Aorta (tissue), 5 donors: ENCODE data around the gene ARFGEF2. TPM values are rescaled to one million over a fixed set of nuclear protein-coding genes. Genes with fewer than 3 reads are reported as not detected.
"Not testable (repeated sequence)": the region's sequence is repeated elsewhere in the genome, so short reads cannot be mapped to it uniquely, and the experiment has no call there.

Experiments
- ATAC-seq: fragments of 200-7000 bp; cut with Tn5 transposase; one replicate; pipeline ENCODE4 v1.9.1; 2022; ENCODE audit warnings: moderate library complexity; ENCODE audit not compliant: low FRiP score
- DNase-seq, 2 donors: peaks; one replicate each; pipeline ENCODE4 v3.0.0-alpha.2; 2020
- H3K27ac ChIP-seq, 2 donors: one replicate each; pipeline ENCODE4 v1.5.1; 2013; ENCODE audit warnings: low read length in 2 of 2, mild to moderate bottlenecking in 2 of 2, moderate library complexity in 2 of 2, control low read depth in 1 of 2, inconsistent platforms in 1 of 2, low read depth in 1 of 2
- H3K27me3 ChIP-seq, 2 donors: one replicate each; pipeline ENCODE4 v1.6.1; 2013; ENCODE audit warnings: control low read depth in 1 of 2, low read length in 1 of 2, mild to moderate bottlenecking in 1 of 2, moderate library complexity in 1 of 2; ENCODE audit not compliant: insufficient read depth in 2 of 2, control insufficient read depth in 1 of 2
- H3K36me3 ChIP-seq, 2 donors: one replicate each; pipeline ENCODE4 v1.6.1; 2013; ENCODE audit warnings: control low read depth in 1 of 2, low read length in 1 of 2, mild to moderate bottlenecking in 1 of 2; ENCODE audit not compliant: insufficient read depth in 2 of 2, control insufficient read depth in 1 of 2
- H3K4me1 ChIP-seq, 2 donors: one replicate each; pipeline ENCODE4 v1.6.1; 2013; ENCODE audit warnings: low read length in 2 of 2, control low read depth in 1 of 2, mild to moderate bottlenecking in 1 of 2, moderate library complexity in 1 of 2; ENCODE audit not compliant: insufficient read depth in 2 of 2, control insufficient read depth in 1 of 2
- H3K4me3 ChIP-seq, 2 donors: one replicate each; pipeline ENCODE4 v1.5.1; 2013; ENCODE audit warnings: low read length in 2 of 2, control low read depth in 1 of 2, mild to moderate bottlenecking in 1 of 2
- H3K9me3 ChIP-seq: one replicate; pipeline ENCODE4 v1.6.1; 2013; ENCODE audit warnings: mild to moderate bottlenecking, low read length; ENCODE audit not compliant: control insufficient read depth
- WGBS, 2 donors: extraction: QIAGEN DNeasy Blood & Tissue Kit; methylation state at CpG; one replicate each; pipeline ENCODE4 v1.1.7; 2013; 5-methylcytosine and 5-hydroxymethylcytosine counted together
- intact Hi-C, 2 donors: fragments of 100-400 bp; cut with DNase I; formaldehyde crosslinking; loops; one replicate each; pipeline versions ENCODE4 v1.14.2 to v1.15.0; 2022
- polyA plus RNA-seq, 2 donors: library from polyadenylated mRNA; stranded (reverse); fragments of 200-250 nt; gene quantifications; one replicate each; pipeline ENCODE4 v1.2.3, GENCODE V29; 2013
- total RNA-seq, 2 donors: library from RNA; stranded (reverse); fragmentation: NEBNext Ultra II Directional; extraction: Animal tissue kit (Norgen Biotek cat#: 25700); gene quantifications; one replicate each; pipeline ENCODE4 v1.2.1, GENCODE V29; 2021
- donor health status: healthy with polysubstance abuse.
- donor health status: Bipolar disorder and iron deficiency.
- donor health status: DM: no; HTN: no; CAD: no.
- donor health status: DM: no; HTN: no; CAD: no.
- donor health status: DM: yes; HTN: yes; CAD: no.

ARFGEF2 gene
- total and polyA plus RNA-seq, 4 donors, result 5.8 to 30.2 (median 19.3) TPM

DNA sequence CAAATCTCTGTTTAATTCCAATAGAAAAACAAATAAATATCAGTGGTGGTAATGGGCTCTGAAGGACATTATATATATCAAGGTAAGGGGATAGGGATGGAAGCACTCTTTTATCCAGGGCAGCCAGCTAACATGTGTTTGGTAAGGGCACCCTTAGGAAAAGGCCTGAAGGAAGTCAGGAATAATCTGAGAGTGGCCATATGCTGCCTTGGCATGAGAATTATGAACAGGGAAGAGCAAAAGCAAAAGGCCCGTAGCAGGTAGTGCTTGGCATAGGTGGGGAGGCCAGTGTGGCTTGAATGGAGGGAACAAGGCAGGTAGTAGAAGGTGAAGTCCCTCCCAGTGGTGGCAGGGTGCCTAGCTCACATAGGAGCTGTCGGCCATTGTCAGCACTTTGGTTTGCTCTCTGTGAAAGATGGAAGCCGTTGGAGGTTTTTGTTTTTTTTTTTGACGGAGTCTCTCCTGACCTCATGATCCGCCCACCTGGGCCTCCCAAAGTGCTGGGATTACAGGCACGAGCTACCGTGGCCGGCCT lies 85.0 kb downstream of the ARFGEF2 start:
- H3K36me3 ChIP-seq, result peaks cover 8 to 10% of the 10 kb centered on the region in 2 donors
- no peak overlapping the region for H3K4me3 ChIP-seq
- no peak overlapping the region for H3K27ac ChIP-seq
- H3K9me3 ChIP-seq, result no peaks in the 10 kb centered on the region
- WGBS, 2 donors, result 89 to 90% methylated on average over 8 of the region's 8 CpGs
- H3K27me3 ChIP-seq, result no peaks in the 10 kb centered on the region
- no peak for ATAC-seq
- DNase-seq, result no peak
- intact Hi-C loops, result no loop called here
- no peaks in the 10 kb centered on the region for H3K4me1 ChIP-seq

DNA sequence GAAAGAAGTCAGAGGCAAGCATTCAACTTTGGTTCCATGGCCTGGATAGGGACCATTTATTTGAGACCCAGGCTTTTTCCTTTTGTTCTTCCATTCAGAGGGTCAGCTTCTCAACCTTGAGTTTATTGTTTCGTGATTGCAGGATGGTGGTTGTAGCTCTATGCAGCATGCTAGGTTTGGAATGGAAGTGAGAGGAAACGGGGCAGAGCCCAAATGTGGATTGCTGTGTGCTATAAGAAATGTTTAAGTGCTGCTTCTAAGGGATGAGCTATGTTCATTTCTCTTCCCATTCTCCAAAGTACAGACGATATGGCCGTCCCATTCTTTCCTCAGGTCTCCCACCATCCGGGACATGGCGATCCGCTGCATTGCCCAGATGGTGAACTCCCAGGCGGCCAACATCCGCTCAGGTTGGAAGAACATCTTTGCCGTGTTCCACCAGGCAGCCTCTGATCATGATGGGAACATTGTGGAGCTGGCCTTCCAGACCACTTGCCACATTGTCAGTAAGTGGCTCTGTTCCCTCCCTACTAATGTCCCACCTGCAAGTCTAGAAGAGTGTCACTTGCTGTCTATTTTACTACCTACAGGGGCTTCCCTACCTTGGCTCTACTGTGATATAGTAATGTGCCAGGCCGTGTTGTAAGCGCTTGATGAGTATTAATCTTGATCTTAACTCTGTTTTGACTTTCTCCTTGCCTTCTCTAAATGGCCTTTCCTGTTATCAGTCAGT lies 88.6 kb downstream of the ARFGEF2 start:
- Histone ChIP-seq H3K9me3 (no peaks in the 10 kb centered on the region), H3K4me1 (no peaks in the 10 kb centered on the region), H3K36me3 (peaks cover 4 to 12% of the 10 kb centered on the region in 2 donors), H3K27me3 (no peaks in the 10 kb centered on the region), H3K4me3 (no peak overlapping the region), H3K27ac (no peak overlapping the region)
- ATAC-seq (no peak), DNase-seq (no peak)
- WGBS, 2 donors, result 92 to 93% methylated on average over 12 of the region's 12 CpGs
- intact Hi-C loops, result no loop called here

DNA sequence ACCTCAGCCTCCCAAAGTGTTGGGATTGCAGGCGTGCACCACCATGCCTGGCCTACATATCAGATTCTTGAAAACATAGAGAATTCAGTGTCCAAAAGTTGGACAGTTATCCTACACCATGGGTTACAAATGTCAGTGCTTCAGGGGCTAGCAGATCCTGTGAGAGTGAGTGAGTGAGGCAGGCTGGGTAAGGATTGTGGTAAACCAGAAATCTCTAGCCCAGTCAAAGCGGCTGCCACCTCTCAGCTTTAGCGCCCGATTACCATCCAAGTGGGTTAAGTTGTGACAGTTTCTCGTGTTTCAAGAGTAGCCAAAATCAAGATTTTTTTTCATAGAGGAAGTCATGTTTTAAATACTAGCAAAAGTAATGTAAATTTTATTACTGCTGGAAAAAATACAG lies 102.7 kb downstream of the ARFGEF2 start:
- no peak for ATAC-seq
- Histone ChIP-seq H3K36me3 (peaks cover 3 to 11% of the 10 kb centered on the region in 2 donors), H3K4me1 (no peaks in the 10 kb centered on the region), H3K4me3 (no peak overlapping the region), H3K9me3 (no peaks in the 10 kb centered on the region), H3K27ac (no peak overlapping the region), H3K27me3 (no peaks in the 10 kb centered on the region)
- intact Hi-C loops, result no loop called here
- DNase-seq, result no peak
- 94% methylated on average over 5 of the region's 5 CpGs for WGBS, 2 donors

DNA sequence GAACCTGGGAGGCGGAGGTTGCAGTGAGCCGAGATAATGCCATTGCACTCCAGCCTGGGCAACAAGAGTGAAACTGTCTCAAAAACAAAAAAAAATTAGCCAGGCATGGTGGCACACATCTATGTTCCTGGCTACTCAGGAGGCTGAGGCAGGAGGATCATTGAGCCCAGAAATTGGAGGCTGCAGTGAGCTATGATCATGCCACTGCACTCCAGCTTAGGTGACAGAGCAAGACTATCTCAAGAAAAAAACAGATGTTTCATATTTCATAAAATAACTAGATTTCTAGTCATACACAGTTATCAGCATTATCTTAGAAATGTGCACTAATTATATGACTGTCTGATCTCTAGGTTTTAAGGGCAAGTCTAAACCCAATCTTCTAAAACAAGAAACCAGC lies 106.7 kb downstream of the ARFGEF2 start:
- intact Hi-C loops, H3K27me3 ChIP-seq, H3K9me3 ChIP-seq, H3K27ac ChIP-seq, ATAC-seq, H3K4me1 ChIP-seq, DNase-seq, H3K4me3 ChIP-seq: not testable (repeated sequence)
- peaks cover 3 to 11% of the 10 kb centered on the region in 2 donors for H3K36me3 ChIP-seq
- 96 to 97% methylated on average over 2 of the region's 2 CpGs for WGBS, 2 donors

DNA sequence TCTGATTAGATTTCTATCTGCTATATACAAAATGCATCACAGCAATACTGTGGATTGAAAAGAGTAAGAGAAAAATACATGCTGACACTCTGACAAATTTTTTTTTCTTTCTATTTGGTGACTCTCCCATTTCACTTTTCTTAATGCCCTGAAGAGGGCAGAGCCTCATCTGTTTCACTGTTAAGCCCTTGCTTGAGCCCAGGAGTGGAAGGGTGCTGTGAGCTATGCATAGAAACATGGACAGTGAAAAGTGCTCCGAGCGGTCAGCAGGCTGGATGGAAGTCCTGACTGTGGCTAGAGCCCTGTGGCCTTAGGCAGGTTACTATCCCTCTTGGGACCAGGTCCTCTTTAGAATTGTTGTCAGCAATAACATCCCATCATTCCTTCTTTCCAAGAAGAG lies 107.2 kb downstream of the ARFGEF2 start:
- Histone ChIP-seq H3K36me3 (peaks cover 3 to 12% of the 10 kb centered on the region in 2 donors), H3K27me3 (no peaks in the 10 kb centered on the region), H3K4me1 (no peaks in the 10 kb centered on the region), H3K9me3 (no peaks in the 10 kb centered on the region), H3K4me3 (no peak overlapping the region), H3K27ac (peak overlapping the region in 1 of 2 donors; percentile 73)
- no peak for ATAC-seq
- 16 to 24% methylated on average over 2 of the region's 2 CpGs for WGBS, 2 donors
- DNase-seq, result no peak
- intact Hi-C loops, result no loop called here

DNA sequence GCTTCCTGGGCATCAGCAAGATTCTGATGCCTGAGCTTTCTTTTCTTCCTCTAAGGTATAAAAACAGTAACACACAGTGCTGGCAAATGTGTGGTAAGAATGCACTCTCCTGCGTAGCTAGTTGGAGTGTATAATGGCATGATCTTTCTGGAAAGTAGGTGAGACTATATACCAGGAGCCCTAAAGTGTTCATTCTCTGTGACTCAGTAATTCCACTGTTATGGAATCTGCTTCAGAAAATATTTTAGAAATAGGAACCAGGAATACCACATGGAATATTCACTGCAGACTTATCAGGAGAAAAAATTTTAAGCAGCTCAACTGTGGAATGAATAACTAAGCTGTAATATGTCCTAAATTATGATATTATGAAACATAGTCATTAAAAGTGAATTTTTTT lies 107.7 kb downstream of the ARFGEF2 start:
- ATAC-seq (no peak), DNase-seq (no peak)
- peak overlapping the region in 1 of 2 donors; percentile 73 for H3K27ac ChIP-seq
- WGBS, 2 donors, result 33% methylated on average over 1 of the region's 1 CpG
- intact Hi-C loops, result no loop called here
- no peaks in the 10 kb centered on the region for H3K4me1 ChIP-seq
- H3K36me3 ChIP-seq, result peaks cover 2 to 13% of the 10 kb centered on the region in 2 donors
- H3K9me3 ChIP-seq, result no peaks in the 10 kb centered on the region
- no peak overlapping the region for H3K4me3 ChIP-seq
- no peaks in the 10 kb centered on the region for H3K27me3 ChIP-seq

DNA sequence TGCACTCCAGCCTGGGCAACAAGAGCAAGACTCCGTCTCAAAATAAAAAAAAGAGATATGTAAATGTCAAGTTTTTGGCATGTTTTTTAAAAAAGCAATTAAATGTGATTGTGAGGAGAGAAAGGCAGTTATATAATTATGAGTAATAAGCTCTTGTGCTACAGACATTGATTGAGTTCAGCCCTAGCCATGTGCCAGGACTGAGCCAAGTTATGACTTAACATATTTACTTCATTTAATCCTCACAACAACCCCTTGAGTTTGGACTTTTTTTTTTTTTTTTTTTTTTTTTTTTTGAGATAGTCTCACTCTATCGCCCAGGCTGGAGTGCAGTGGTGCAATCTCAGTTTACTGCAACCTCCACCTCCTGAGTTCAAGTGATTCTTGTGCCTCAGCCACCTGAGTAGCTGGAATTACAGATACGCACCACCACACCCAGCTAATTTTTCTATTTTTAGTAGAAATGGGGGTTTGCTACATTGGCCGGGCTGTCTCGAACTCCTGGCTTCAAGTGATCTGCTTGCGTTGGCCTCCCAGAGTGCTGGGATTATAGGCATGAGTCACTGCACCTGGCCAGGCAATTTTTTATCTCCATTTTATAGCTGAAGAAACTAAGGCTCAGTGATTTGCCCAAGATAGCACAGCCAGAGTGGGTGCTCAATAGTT lies 109.6 kb downstream of the ARFGEF2 start:
- Histone ChIP-seq H3K9me3 (no peaks in the 10 kb centered on the region), H3K4me3 (no peak overlapping the region), H3K27ac (no peak overlapping the region), H3K36me3 (peaks cover 0 to 9% of the 10 kb centered on the region in 2 donors), H3K4me1 (no peaks in the 10 kb centered on the region), H3K27me3 (no peaks in the 10 kb centered on the region)
- ATAC-seq (peak; percentile 67), DNase-seq (no peak)
- intact Hi-C loops, result no loop called here
- 71 to 74% methylated on average over 6 of the region's 6 CpGs for WGBS, 2 donors

DNA sequence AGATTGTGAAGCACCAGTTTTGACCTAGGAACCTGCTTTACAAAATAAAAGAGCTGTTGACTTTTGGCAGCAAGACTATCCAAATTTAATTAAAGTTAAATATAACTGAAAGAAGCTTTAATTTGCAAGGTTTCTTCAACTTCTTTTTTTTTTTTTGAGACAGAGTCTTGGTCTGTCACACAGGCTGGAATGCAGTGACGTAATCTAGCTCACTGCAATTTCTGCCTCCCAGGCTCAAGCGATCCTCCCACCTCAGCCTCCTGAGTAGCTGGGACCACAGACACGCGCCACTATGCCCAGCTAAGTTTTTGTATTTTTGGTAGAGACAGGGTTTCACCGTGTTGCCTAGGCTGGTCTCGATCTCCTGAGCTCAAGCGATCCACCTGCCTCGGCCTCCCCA lies 110.9 kb downstream of the ARFGEF2 start:
- no peak for ATAC-seq
- 96 to 97% methylated on average over 8 of the region's 8 CpGs for WGBS, 2 donors

More for the DNA sequence above, 110.9 kb downstream of the ARFGEF2 start:
- Histone ChIP-seq H3K9me3 (no peaks in the 10 kb centered on the region), H3K27me3 (no peaks in the 10 kb centered on the region), H3K36me3 (peaks cover 0 to 9% of the 10 kb centered on the region in 2 donors), H3K4me1 (no peaks in the 10 kb centered on the region), H3K4me3 (no peak overlapping the region), H3K27ac (no peak overlapping the region)
- DNase-seq, result no peak
- intact Hi-C loops, result no loop called here
